ENCODE measurements around the gene RHBDL1. TPM values are rescaled to one million over a fixed set of nuclear protein-coding genes. Genes with fewer than 3 reads are reported as not detected.
A peak's percentile ranks its signal among the peaks of the same experiment; 100 is the strongest.

The RHBDL1 gene
- total and polyA plus RNA-seq, 9 of the 15 experiments (the other 6 are each of a cell fraction or from before 2014, with no cell fraction given) = 0.03 to 5.6 (median 1.3) TPM; not detected in 1

DNA sequence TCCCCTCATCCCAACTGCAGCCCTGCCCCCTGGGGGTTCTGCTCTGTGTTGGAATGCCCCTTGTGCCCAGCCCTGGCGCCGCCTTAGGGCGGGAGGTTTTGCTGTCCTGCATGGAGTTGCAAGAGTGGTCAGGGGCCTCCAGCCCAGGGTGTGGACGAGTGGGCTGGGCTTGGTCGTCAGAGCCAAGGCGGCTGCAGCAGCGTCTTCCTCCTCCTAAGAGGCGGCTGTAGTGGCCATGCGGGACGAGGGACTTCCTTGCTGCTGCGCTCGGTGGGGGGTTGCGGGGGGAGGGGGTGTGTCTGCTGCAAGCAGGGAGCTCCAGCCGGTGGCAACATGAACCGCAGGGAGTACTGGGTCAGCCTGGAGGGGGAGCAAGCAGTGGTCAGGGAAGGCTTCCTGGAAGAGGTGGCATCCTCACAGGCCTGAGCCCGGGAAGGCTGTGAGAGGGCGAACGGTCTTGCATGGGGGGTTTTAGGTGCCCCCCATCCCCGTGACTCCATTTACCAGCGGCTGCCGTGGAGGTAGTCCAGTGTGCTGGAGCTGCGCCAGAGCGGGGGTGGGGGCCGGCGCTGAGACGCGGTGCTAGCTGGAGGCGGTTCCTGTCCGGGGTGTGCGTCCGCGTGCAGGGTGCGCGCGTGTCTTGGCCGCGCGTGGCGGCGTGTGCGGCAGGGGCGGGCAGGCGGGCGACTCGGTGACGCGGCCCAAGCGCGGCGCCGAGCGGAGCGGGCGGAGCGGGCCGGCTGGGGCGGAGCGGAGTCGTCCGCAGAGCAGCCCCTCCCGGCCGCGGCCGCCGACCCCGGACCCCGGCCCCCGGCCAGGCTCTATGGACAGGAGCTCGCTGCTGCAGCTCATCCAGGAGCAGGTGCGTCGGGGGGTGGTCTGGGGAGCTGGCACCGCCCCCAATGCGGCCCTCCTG lies at the start of gene RHBDL1 (continued):
- TF ChIP-seq, protein P1, sequence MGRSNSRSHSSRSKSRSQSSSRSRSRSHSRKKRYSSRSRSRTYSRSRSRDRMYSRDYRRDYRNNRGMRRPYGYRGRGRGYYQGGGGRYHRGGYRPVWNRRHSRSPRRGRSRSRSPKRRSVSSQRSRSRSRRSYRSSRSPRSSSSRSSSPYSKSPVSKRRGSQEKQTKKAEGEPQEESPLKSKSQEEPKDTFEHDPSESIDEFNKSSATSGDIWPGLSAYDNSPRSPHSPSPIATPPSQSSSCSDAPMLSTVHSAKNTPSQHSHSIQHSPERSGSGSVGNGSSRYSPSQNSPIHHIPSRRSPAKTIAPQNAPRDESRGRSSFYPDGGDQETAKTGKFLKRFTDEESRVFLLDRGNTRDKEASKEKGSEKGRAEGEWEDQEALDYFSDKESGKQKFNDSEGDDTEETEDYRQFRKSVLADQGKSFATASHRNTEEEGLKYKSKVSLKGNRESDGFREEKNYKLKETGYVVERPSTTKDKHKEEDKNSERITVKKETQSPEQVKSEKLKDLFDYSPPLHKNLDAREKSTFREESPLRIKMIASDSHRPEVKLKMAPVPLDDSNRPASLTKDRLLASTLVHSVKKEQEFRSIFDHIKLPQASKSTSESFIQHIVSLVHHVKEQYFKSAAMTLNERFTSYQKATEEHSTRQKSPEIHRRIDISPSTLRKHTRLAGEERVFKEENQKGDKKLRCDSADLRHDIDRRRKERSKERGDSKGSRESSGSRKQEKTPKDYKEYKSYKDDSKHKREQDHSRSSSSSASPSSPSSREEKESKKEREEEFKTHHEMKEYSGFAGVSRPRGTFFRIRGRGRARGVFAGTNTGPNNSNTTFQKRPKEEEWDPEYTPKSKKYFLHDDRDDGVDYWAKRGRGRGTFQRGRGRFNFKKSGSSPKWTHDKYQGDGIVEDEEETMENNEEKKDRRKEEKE (IDR thresholded peaks at IDR 0.05; ENCODE audit: borderline replicate concordance in 1 of 2, control insufficient read depth in 1 of 2, low read depth in 2 of 2, low read length in 1 of 2) = no peak; a peak in 1 of 4 replicates
- TF ChIP-seq CSDE1 (IDR thresholded peaks at IDR 0.05) (no peak), YBX1 (IDR thresholded peaks at IDR 0.05) (no peak), ZNF121 (CRISPR knock-in tag; conservative IDR thresholded peaks at IDR 0.05) (no peak), L3MBTL2 (IDR thresholded peaks at IDR 0.05) (peak; percentile 42; the same call in 1 of the 2 replicates), NCOA4 (IDR thresholded peaks at IDR 0.05; ENCODE audit: partially characterized antibody) (no peak), BCL6 (CRISPR knock-in tag; IDR thresholded peaks at IDR 0.05) (no peak), ZNF717 (CRISPR knock-in tag; IDR thresholded peaks at IDR 0.05) (no peak)
- TF ChIP-seq, protein P2, sequence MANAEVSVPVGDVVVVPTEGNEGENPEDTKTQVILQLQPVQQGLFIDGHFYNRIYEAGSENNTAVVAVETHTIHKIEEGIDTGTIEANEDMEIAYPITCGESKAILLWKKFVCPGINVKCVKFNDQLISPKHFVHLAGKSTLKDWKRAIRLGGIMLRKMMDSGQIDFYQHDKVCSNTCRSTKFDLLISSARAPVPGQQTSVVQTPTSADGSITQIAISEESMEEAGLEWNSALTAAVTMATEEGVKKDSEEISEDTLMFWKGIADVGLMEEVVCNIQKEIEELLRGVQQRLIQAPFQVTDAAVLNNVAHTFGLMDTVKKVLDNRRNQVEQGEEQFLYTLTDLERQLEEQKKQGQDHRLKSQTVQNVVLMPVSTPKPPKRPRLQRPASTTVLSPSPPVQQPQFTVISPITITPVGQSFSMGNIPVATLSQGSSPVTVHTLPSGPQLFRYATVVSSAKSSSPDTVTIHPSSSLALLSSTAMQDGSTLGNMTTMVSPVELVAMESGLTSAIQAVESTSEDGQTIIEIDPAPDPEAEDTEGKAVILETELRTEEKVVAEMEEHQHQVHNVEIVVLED (CRISPR knock-in tag; IDR thresholded peaks at IDR 0.05) = no peak
- TF ChIP-seq, protein P3, sequence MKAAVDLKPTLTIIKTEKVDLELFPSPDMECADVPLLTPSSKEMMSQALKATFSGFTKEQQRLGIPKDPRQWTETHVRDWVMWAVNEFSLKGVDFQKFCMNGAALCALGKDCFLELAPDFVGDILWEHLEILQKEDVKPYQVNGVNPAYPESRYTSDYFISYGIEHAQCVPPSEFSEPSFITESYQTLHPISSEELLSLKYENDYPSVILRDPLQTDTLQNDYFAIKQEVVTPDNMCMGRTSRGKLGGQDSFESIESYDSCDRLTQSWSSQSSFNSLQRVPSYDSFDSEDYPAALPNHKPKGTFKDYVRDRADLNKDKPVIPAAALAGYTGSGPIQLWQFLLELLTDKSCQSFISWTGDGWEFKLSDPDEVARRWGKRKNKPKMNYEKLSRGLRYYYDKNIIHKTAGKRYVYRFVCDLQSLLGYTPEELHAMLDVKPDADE (conservative IDR thresholded peaks at IDR 0.05; ENCODE audit: control insufficient read depth, low read depth, low read length) = no peak
- TF ChIP-seq, protein P4, sequence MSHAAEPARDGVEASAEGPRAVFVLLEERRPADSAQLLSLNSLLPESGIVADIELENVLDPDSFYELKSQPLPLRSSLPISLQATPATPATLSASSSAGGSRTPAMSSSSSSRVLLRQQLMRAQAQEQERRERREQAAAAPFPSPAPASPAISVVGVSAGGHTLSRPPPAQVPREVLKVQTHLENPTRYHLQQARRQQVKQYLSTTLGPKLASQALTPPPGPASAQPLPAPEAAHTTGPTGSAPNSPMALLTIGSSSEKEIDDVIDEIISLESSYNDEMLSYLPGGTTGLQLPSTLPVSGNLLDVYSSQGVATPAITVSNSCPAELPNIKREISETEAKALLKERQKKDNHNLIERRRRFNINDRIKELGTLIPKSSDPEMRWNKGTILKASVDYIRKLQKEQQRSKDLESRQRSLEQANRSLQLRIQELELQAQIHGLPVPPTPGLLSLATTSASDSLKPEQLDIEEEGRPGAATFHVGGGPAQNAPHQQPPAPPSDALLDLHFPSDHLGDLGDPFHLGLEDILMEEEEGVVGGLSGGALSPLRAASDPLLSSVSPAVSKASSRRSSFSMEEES (CRISPR knock-in tag; IDR thresholded peaks at IDR 0.05) = no peak
- TF ChIP-seq, protein P5, sequence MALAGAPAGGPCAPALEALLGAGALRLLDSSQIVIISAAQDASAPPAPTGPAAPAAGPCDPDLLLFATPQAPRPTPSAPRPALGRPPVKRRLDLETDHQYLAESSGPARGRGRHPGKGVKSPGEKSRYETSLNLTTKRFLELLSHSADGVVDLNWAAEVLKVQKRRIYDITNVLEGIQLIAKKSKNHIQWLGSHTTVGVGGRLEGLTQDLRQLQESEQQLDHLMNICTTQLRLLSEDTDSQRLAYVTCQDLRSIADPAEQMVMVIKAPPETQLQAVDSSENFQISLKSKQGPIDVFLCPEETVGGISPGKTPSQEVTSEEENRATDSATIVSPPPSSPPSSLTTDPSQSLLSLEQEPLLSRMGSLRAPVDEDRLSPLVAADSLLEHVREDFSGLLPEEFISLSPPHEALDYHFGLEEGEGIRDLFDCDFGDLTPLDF (CRISPR knock-in tag; IDR thresholded peaks at IDR 0.05) = no peak
- TF ChIP-seq, protein P6, sequence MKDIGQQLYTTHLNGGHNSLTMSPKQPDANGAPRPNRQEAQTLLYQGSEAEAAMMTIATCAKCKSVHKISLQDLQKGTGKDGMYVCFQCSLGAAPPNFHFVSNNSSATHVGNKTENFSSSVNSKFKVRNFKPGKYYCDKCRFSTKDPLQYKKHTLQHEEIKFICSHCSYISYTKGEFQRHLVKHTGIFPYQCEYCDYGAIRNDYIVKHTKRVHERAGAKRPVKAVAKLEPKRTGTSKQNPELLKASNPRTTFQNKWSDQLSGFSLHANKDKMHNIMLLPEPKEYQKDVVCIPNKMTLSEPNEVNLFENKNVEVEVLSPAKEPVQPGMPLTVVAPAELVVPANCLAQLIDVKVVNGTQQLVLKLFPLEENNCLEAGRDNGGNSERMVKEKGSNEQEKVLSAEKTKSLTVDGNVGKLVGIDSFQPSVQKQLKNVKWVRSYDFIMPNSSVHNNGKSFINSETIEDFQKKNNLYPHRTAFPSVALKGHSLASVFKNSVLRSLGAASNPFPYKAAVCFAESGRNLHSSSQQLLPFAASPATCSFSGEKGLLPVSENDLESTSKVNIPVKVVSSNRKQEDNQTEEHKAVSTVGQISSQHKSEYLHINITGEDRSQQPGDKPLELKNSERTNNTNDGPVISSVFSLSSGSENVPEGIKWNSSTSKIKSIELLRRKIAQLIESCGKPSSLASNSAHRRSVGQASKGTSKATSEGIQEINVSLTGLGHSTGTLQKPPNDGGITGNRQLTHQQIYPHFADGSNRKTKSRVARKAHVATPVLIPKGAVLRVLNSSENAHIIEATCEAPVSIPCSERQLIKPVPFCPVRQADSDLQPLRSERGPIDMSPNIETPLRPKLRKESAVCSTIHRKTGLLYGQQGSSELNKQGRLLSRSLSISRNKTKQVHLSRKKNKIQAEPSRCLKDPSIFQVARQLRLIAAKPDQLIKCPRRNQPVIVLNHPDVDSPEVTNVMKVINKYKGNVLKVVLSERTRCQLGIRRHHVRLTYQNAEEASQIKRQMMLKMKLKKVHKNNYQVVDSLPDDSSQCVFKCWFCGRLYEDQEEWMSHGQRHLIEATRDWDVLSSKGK (CRISPR knock-in tag; IDR thresholded peaks at IDR 0.05) = no peak

Data from K562 (cell line).